HepG2 (cell line): Measurements from ENCODE around the gene PLK5. TPM values are rescaled to one million over a fixed set of nuclear protein-coding genes. Genes with fewer than 3 reads are reported as not detected.

ENCODE experiments used
- ARNTL ChIP-seq: sonication (generic); formaldehyde crosslinking; IDR thresholded peaks from 2 replicates; pipeline ENCODE4 v1.4.0; 2020; ENCODE audit warnings: mild to moderate bottlenecking, missing genetic modification reagents
- CHD4 ChIP-seq: fragments of 200-600 bp; sonication (generic); IDR thresholded peaks from 2 replicates; pipeline ENCODE4 v1.7.0; 2017; ENCODE audit warnings: mild to moderate bottlenecking, low read length, borderline replicate concordance
- EP300 ChIP-seq, 3 experiments: sonication (generic) in 1 of 3; formaldehyde crosslinking in 1 of 3; IDR thresholded peaks; 2 replicates each; pipeline versions ENCODE4 v1.5.1 to v1.6.1; 2011 to 2020; ENCODE audit warnings: low read depth in 2 of 3, low read length in 2 of 3, borderline replicate concordance in 1 of 3, improper control_type of control experiment in 1 of 3, mild to moderate bottlenecking in 1 of 3, missing genetic modification reagents in 1 of 3, moderate library complexity in 1 of 3
- FOXK2 ChIP-seq: fragments of 450-650 bp; IDR thresholded peaks from 2 replicates; pipeline ENCODE4 v1.6.1; 2016
- GMEB2 ChIP-seq: IDR thresholded peaks from 2 replicates; pipeline ENCODE4 v1.6.1; 2016; ENCODE audit warnings: missing biosample characterization, missing genetic modification reagents, low read depth
- JUNB ChIP-seq: sonication (generic); formaldehyde crosslinking; IDR thresholded peaks from 2 replicates; pipeline ENCODE4 v1.8.0; 2022; ENCODE audit warnings: missing genetic modification reagents, mild to moderate bottlenecking, borderline replicate concordance
- MLXIP ChIP-seq: sonication (generic); formaldehyde crosslinking; IDR thresholded peaks from 2 replicates; pipeline ENCODE4 v1.9.0; 2021; ENCODE audit warnings: missing genetic modification reagents, borderline replicate concordance
- NBN ChIP-seq: fragments of 450-650 bp; conservative IDR thresholded peaks from 2 replicates; pipeline ENCODE4 v1.6.1; 2017
- NCOA1 ChIP-seq: sonication (generic); formaldehyde crosslinking; IDR thresholded peaks from 2 replicates; pipeline ENCODE4 v1.9.0; 2021; ENCODE audit warnings: missing genetic modification reagents
- SSRP1 ChIP-seq: IDR thresholded peaks from 2 replicates; pipeline ENCODE4 v1.6.1; 2016; ENCODE audit warnings: control low read depth
- YY1 ChIP-seq: IDR thresholded peaks from 2 replicates; pipeline ENCODE4 v1.6.1; 2011; ENCODE audit warnings: low read length, low read depth, moderate library complexity, mild to moderate bottlenecking; ENCODE audit not compliant: insufficient read depth, insufficient replicate concordance
- ZBTB1 ChIP-seq: sonication (generic); formaldehyde crosslinking; IDR thresholded peaks from 2 replicates; pipeline ENCODE4 v1.4.0; 2020; ENCODE audit warnings: missing genetic modification reagents, borderline replicate concordance
- ZFP41 ChIP-seq: sonication (generic); formaldehyde crosslinking; IDR thresholded peaks from 2 replicates; pipeline ENCODE4 v1.4.0; 2020; ENCODE audit warnings: mild to moderate bottlenecking, missing genetic modification reagents, borderline replicate concordance
- ZFYVE20 ChIP-seq: sonication (generic); formaldehyde crosslinking; IDR thresholded peaks from 2 replicates; pipeline ENCODE4 v1.8.0; 2023; ENCODE audit warnings: low read depth, mild to moderate bottlenecking, moderate library complexity, missing genetic modification reagents, borderline replicate concordance
- ZNF367 ChIP-seq: sonication (generic); formaldehyde crosslinking; IDR thresholded peaks from 2 replicates; pipeline ENCODE4 v1.4.0; 2020; ENCODE audit warnings: missing genetic modification reagents, borderline replicate concordance
- ZNF432 ChIP-seq: sonication (generic); formaldehyde crosslinking; IDR thresholded peaks from 2 replicates; pipeline ENCODE4 v1.5.0; 2020; ENCODE audit warnings: missing genetic modification reagents, mild to moderate bottlenecking, borderline replicate concordance
- ZNF562 ChIP-seq: sonication (generic); formaldehyde crosslinking; IDR thresholded peaks from 2 replicates; pipeline ENCODE4 v1.8.0; 2022; ENCODE audit warnings: missing genetic modification reagents, borderline replicate concordance
- ZNF576 ChIP-seq: sonication (generic); formaldehyde crosslinking; IDR thresholded peaks from 2 replicates; pipeline ENCODE4 v1.4.0; 2020; ENCODE audit warnings: mild to moderate bottlenecking, missing genetic modification reagents
- ZSCAN29 ChIP-seq: sonication (generic); formaldehyde crosslinking; conservative IDR thresholded peaks from 2 replicates; pipeline ENCODE4 v1.4.0; 2020; ENCODE audit warnings: mild to moderate bottlenecking, missing genetic modification reagents
- polyA plus RNA-seq, 8 experiments: library from polyadenylated mRNA; depleted of rRNA in 3 of 8; stranded (reverse) in 7 of 8; unstranded in 1 of 8; fragments of >200 nt; fragmentation: Illumina TruSeq in 4 of 8; extraction: Trizol in 4 of 8; gene quantifications; 2 replicates each; pipeline versions ENCODE4 v1.2.1 to v1.2.3, GENCODE V29; 2011 to 2016; ENCODE audit warnings: low read depth in 4 of 8, missing spikeins in 1 of 8, mixed read lengths in 1 of 8; ENCODE audit not compliant: insufficient read depth in 1 of 8
- total RNA-seq, 5 experiments: library from RNA; depleted of rRNA; stranded (reverse); fragments of >200 nt; fragmentation: Illumina TruSeq; extraction: Trizol; gene quantifications; 2 replicates each; pipeline ENCODE4 v1.2.3, GENCODE V29; 2016; ENCODE audit warnings: low read depth in 1 of 5
- TF ChIP-seq, protein P1 (sequence below): sonication (generic); formaldehyde crosslinking; IDR thresholded peaks from 2 replicates; pipeline ENCODE4 v1.4.0; 2020; ENCODE audit warnings: missing genetic modification reagents, borderline replicate concordance
- TF ChIP-seq, protein P2 (sequence below): sonication (generic); formaldehyde crosslinking; IDR thresholded peaks from 2 replicates; pipeline ENCODE4 v1.5.1; 2020; ENCODE audit warnings: missing genetic modification reagents, mild to moderate bottlenecking, borderline replicate concordance

Gene PLK5
- total and polyA plus RNA-seq, 2 of the 13 experiments (the other 11 are each of a cell fraction or from before 2014, with no cell fraction given), result not detected

DNA sequence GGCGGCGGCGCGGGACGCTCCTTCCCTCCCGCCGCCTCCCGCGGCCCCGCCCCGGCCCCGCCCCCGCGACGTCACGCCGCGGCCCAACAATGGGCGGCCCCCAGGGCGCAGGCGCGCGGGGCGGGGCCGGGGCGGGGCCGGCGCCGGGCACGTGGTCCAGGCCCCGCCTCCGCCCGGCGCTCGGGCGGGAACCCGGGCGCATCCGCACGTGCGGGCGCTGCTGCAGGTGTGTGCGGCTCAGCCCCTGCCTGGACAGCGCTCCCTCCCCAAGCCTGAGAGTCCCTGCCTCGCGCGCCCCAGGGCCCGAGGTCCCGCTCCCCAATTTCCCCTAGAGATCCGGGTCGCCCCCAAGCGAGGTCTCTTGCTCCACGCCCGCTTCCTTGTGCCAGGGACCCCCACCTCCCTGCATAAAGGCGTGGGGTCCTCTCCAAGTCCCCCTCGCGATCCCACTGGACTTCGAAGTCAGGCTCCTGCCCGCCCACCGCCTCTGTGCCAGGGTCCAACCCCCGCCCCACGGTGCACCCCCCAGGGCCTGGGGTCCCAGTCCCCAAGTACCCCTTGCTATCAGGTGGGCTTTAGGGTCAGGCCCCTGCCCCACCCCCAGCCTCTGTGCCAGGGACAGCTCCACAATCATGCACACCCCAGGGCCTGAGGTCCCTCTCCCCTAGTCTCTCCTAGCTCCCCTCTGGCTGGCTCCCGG lies 44.6 kb downstream of the PLK5 start, which contains the start of gene MEX3D (continued):
- TF ChIP-seq, protein P1, sequence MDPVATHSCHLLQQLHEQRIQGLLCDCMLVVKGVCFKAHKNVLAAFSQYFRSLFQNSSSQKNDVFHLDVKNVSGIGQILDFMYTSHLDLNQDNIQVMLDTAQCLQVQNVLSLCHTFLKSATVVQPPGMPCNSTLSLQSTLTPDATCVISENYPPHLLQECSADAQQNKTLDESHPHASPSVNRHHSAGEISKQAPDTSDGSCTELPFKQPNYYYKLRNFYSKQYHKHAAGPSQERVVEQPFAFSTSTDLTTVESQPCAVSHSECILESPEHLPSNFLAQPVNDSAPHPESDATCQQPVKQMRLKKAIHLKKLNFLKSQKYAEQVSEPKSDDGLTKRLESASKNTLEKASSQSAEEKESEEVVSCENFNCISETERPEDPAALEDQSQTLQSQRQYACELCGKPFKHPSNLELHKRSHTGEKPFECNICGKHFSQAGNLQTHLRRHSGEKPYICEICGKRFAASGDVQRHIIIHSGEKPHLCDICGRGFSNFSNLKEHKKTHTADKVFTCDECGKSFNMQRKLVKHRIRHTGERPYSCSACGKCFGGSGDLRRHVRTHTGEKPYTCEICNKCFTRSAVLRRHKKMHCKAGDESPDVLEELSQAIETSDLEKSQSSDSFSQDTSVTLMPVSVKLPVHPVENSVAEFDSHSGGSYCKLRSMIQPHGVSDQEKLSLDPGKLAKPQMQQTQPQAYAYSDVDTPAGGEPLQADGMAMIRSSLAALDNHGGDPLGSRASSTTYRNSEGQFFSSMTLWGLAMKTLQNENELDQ (CRISPR knock-in tag), result no peak
- no peak for TF ChIP-seq FOXK2
- TF ChIP-seq ZNF576 (CRISPR knock-in tag), result no peak; the same call in 1 of the 2 replicates
- no peak for TF ChIP-seq EP300 (IDR thresholded peaks at IDR 0.05; ENCODE audit: low read depth in 2 of 2, low read length in 2 of 2)
- TF ChIP-seq EP300 (CRISPR knock-in tag; IDR thresholded peaks at IDR 0.05; ENCODE audit: borderline replicate concordance), result 0 out of 2 replicates have a peak, but pooled peaks have one; percentile 18
- no peak for TF ChIP-seq ZSCAN29 (CRISPR knock-in tag)
- TF ChIP-seq JUNB (CRISPR knock-in tag), result no peak
- TF ChIP-seq, protein P2, sequence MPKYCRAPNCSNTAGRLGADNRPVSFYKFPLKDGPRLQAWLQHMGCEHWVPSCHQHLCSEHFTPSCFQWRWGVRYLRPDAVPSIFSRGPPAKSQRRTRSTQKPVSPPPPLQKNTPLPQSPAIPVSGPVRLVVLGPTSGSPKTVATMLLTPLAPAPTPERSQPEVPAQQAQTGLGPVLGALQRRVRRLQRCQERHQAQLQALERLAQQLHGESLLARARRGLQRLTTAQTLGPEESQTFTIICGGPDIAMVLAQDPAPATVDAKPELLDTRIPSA, result peak; percentile 55; the same call in 1 of the 2 replicates
- no peak for TF ChIP-seq ZNF432 (CRISPR knock-in tag)
- peak; percentile 73; the same call in 1 of the 2 replicates for TF ChIP-seq ZNF562 (CRISPR knock-in tag)
- TF ChIP-seq ZBTB1, result no peak
- no peak for TF ChIP-seq NBN
- TF ChIP-seq CHD4, result no peak
- TF ChIP-seq SSRP1 (CRISPR knock-in tag), result no peak
- peak; percentile 85; the same call in 1 of the 2 replicates for TF ChIP-seq ARNTL (CRISPR knock-in tag)
- TF ChIP-seq ZFP41 (CRISPR knock-in tag), result peak; percentile 63; the same call in 1 of the 2 replicates
- TF ChIP-seq NCOA1 (CRISPR knock-in tag), result no peak
- TF ChIP-seq ZFYVE20 (CRISPR knock-in tag), result peak; percentile 65; the same call in 1 of the 2 replicates
- TF ChIP-seq YY1, result no peak
- peak; percentile 71; the same call in 1 of the 2 replicates for TF ChIP-seq MLXIP (CRISPR knock-in tag)
- no peak for TF ChIP-seq GMEB2 (CRISPR knock-in tag)
- peak; percentile 90; the same call in 1 of the 2 replicates for TF ChIP-seq ZNF367 (CRISPR knock-in tag)
